Activated naive CD8-positive, alpha-beta T cell treated with anti-CD3 and anti-CD28 coated beads, Interleukin-2, amount 10 ng/mL, durations not matched to agents 7 days and 5 days (primary cell): Measurements from ENCODE around the gene TMEM132E. TPM values are rescaled to one million over a fixed set of nuclear protein-coding genes. Genes with fewer than 3 reads are reported as not detected.

Experiments used
- ATAC-seq: fragments of 150-1000 bp; cut with Tn5 transposase; one replicate; pipeline ENCODE4 v1.10.0; 2021; ENCODE audit warnings: low read depth, moderate library complexity
- POLR2A ChIA-PET: fragments of 350-600 bp; sonication (Branson Sonifier 250); formaldehyde crosslinking; loops from one replicate; lab custom pipeline; 2021; ENCODE audit warnings: antibody characterized with exemption; lab: Charles Lee
- DNase-seq: peaks from one replicate; pipeline ENCODE4 v3.0.0; 2021
- H3K27ac Mint-ChIP-seq: one replicate; pipeline ENCODE4 v1.8.0; 2022; ENCODE audit warnings: mild to moderate bottlenecking, mixed read lengths
- H3K27me3 Mint-ChIP-seq: one replicate; pipeline ENCODE4 v1.8.0; 2022; ENCODE audit warnings: mild to moderate bottlenecking, moderate library complexity, mixed read lengths
- H3K36me3 Mint-ChIP-seq: one replicate; pipeline ENCODE4 v1.8.0; 2021; ENCODE audit warnings: mild to moderate bottlenecking, mixed read lengths
- H3K4me1 Mint-ChIP-seq: one replicate; pipeline ENCODE4 v1.8.0; 2021; ENCODE audit warnings: mixed read lengths
- H3K4me3 Mint-ChIP-seq: one replicate; pipeline ENCODE4 v1.8.0; 2022; ENCODE audit warnings: mild to moderate bottlenecking, moderate library complexity, mixed read lengths
- H3K9me3 Mint-ChIP-seq: one replicate; pipeline ENCODE4 v1.8.0; 2021; ENCODE audit warnings: mixed read lengths
- total RNA-seq, 2 experiments: library from RNA; stranded (reverse); gene quantifications; one replicate each; pipeline ENCODE4 v1.2.3, GENCODE V29; 2021

Gene TMEM132E
- total RNA-seq, 2 experiments from 2014 or later, result 0.06 TPM; not detected in 1

- POLR2A ChIA-PET, result no interaction called here
- DNase-seq (no peak), ATAC-seq (no peak)
- no peak overlapping the region for H3K4me3 Mint-ChIP-seq
- peaks cover 7% of the 10 kb centered on the region for H3K4me1 Mint-ChIP-seq
- H3K36me3 Mint-ChIP-seq, result no peaks in the 10 kb centered on the region
- no peaks in the 10 kb centered on the region for H3K9me3 Mint-ChIP-seq
- H3K27me3 Mint-ChIP-seq, result peaks cover 59% of the 10 kb centered on the region
- no peak overlapping the region for H3K27ac Mint-ChIP-seq
These were observed 1.4 kb upstream of the TMEM132E start for GRCh38 chr17:34578016-34578415.

DNA sequence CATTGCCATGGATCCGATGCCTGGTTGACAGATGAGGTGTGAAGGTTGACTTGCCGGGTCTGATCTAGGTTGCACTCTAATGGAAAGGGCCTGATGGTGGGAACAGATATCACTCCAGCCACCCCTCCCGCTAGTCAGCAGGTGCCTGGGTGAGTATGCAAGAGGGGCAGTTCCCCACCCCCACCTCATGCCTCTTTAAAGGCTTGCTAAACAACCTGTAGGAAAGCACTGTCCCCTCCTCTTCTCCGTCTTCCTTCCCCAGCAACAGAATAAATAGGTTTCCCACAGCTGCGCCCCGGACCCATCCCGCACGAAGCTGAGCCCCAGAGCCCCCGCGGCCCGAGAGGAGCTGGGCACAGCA lies 746 bp upstream of the TMEM132E start:
- H3K4me1 Mint-ChIP-seq, result peaks cover 7% of the 10 kb centered on the region
- DNase-seq, result no peak
- H3K4me3 Mint-ChIP-seq, result peak overlapping the region; percentile 70
- ATAC-seq, result no peak
- POLR2A ChIA-PET, result no interaction called here
- no peaks in the 10 kb centered on the region for H3K36me3 Mint-ChIP-seq
- H3K9me3 Mint-ChIP-seq, result no peaks in the 10 kb centered on the region
- H3K27me3 Mint-ChIP-seq, result peaks cover 65% of the 10 kb centered on the region
- H3K27ac Mint-ChIP-seq, result no peak overlapping the region

- Mint-ChIP-seq H3K4me1 (peaks cover 7% of the 10 kb centered on the region), H3K27me3 (peaks cover 75% of the 10 kb centered on the region), H3K36me3 (no peaks in the 10 kb centered on the region), H3K27ac (no peak overlapping the region), H3K4me3 (peak overlapping the region; percentile 16), H3K9me3 (no peaks in the 10 kb centered on the region)
- POLR2A ChIA-PET, result no interaction called here
- DNase-seq, result peak; percentile 41
- ATAC-seq, result no peak
These were observed 750 bp downstream of the TMEM132E start for GRCh38 chr17:34579979-34580684.

- no peaks in the 10 kb centered on the region for H3K36me3 Mint-ChIP-seq
- no peak for ATAC-seq
- H3K9me3 Mint-ChIP-seq, result no peaks in the 10 kb centered on the region
- peak overlapping the region; percentile 16 for H3K4me3 Mint-ChIP-seq
- POLR2A ChIA-PET, result no interaction called here
- H3K27ac Mint-ChIP-seq, result no peak overlapping the region
- DNase-seq, result peak; percentile 38
- peaks cover 80% of the 10 kb centered on the region for H3K27me3 Mint-ChIP-seq
- peaks cover 7% of the 10 kb centered on the region for H3K4me1 Mint-ChIP-seq
These were observed 1.5 kb downstream of the TMEM132E start for GRCh38 chr17:34580685-34581445.

DNA sequence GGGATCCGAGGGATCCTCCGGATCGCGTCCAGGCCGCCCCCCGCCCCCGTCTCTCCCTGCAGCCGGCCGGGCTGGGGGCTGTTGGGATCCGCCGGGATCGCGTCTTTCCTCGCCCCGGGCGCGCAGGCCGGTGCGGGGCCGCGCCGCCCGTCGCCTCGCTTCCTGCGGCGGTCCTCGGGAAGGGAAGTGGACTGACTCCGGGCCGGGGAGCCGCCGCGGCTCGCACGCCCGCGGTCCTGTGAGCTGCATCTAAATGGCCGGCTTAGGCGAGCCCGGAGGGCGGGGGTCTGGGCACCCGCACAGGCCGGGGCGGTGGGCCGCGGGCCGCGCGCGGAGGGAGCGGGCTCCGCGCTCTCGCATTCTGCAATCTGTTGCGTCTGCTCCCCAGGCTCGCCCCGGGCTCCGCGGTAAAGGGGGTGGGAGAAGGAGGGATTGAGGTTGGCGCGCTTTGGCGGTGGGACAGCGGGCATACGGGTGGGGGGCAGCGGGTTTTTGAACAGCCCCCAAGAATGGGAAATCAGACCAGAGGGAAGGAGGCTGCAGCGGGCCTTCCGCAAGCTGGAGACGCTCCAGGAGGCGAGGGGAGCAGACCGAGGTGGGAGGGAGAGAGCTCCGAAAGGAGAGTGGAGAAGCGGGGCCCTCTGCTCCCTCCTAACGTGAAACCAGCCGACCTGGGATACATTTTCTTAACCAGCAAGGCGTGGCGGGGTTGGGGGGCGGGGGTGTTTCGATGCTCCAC lies 2.2 kb downstream of the TMEM132E start:
- ATAC-seq (no peak), DNase-seq (no peak)
- H3K36me3 Mint-ChIP-seq, result no peaks in the 10 kb centered on the region
- peaks cover 7% of the 10 kb centered on the region for H3K4me1 Mint-ChIP-seq
- H3K27me3 Mint-ChIP-seq, result peaks cover 82% of the 10 kb centered on the region
- no peaks in the 10 kb centered on the region for H3K9me3 Mint-ChIP-seq
- H3K4me3 Mint-ChIP-seq, result no peak overlapping the region
- POLR2A ChIA-PET, result no interaction called here
- no peak overlapping the region for H3K27ac Mint-ChIP-seq

DNA sequence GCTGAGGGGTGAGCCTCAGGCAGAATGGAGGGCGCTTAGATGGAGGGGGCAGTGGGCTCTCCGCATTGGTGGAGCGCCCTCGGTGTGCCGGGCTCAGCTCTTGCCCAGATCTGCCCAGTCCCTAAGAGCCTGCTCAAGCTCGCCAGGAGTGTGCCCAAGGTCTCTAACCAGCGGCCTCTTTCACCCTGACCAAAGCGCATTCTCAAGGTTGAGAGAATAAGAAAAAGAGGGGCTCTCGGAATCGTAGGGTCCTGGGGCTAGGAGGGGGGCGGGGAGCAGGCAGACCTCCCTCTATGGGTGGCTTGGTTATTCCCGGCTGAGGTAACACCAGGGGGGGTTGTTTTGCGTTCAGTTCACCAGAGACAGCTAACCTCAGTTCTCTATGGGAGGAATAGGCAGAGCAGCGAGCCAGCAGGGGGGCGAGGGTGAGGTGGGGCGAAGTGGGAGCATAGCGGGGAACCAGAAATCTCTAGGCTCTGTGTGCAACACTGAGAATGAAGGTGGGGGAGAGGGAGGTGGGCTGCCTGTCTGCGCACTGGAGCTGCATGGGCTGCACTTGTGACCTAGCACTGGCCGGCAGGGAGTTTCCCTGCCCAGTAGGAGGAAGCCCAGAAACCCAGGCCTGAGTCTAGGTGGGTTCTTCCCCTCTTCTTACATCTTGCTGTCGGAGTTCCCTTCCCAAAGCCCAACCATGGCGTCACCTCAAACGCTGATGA lies 3.0 kb downstream of the TMEM132E start:
- Mint-ChIP-seq H3K9me3 (no peaks in the 10 kb centered on the region), H3K27ac (no peak overlapping the region), H3K4me1 (peaks cover 7% of the 10 kb centered on the region), H3K27me3 (peaks cover 79% of the 10 kb centered on the region), H3K36me3 (no peaks in the 10 kb centered on the region), H3K4me3 (no peak overlapping the region)
- ATAC-seq (no peak), DNase-seq (no peak)
- POLR2A ChIA-PET, result no interaction called here

DNA sequence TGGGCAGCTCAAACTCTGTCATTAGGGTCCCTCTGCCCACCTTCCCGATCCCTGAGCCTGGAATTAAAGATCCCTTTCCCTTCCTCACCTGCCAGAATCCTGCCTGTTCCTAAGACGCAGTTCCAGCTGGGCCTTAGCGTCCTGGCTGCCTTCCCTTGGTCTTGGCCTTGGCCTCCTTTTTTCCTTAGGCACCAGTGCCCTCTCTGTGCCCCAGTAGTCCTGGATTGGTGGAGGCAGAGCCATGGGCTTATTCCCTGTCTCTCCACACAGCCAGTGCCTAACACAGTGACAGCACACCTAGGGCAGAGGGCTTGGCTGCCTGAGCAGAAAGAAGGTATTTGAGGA lies 3.5 kb downstream of the TMEM132E start:
- H3K27ac Mint-ChIP-seq, result no peak overlapping the region
- DNase-seq, result no peak
- peaks cover 79% of the 10 kb centered on the region for H3K27me3 Mint-ChIP-seq
- H3K36me3 Mint-ChIP-seq, result no peaks in the 10 kb centered on the region
- POLR2A ChIA-PET, result no interaction called here
- no peaks in the 10 kb centered on the region for H3K9me3 Mint-ChIP-seq
- no peak for ATAC-seq
- H3K4me3 Mint-ChIP-seq, result no peak overlapping the region
- H3K4me1 Mint-ChIP-seq, result peaks cover 7% of the 10 kb centered on the region

GRCh38 chr17:34584805-34585416 lies 5.5 kb downstream of the TMEM132E start:
- POLR2A ChIA-PET, result no interaction called here
- ATAC-seq (peak; percentile 46), DNase-seq (no peak)
- Mint-ChIP-seq H3K4me3 (no peak overlapping the region), H3K9me3 (no peaks in the 10 kb centered on the region), H3K36me3 (no peaks in the 10 kb centered on the region), H3K4me1 (peaks cover 6% of the 10 kb centered on the region), H3K27ac (no peak overlapping the region), H3K27me3 (peaks cover 69% of the 10 kb centered on the region)

DNA sequence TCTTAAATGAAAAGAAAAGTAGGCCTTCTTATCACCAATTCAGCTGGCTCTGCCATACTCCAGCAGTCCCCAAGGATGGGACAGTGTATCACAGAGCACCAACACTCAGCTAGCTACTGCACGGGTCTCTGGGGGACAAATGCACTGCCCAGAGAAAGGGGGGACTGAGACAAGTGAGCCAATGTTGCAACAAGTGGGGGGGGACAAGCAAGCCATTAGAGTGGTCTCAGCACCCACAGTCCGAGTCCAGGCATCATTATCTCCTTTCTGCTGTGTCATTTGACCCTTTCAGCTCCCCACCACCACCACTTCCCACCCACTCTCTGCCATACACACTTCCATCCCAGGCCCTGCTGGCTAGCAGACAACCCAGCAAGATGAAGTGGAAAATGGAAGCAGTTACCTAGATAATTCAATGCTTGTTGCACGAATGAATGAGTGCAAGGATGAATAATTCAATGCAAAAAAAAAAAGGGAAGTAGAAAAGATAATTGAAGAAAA lies 7.0 kb downstream of the TMEM132E start:
- peaks cover 70% of the 10 kb centered on the region for H3K27me3 Mint-ChIP-seq
- H3K4me1 Mint-ChIP-seq, result peaks cover 4% of the 10 kb centered on the region
- H3K9me3 Mint-ChIP-seq, result no peaks in the 10 kb centered on the region
- no peak for DNase-seq
- no peak for ATAC-seq
- H3K27ac Mint-ChIP-seq, result no peak overlapping the region
- H3K4me3 Mint-ChIP-seq, result no peak overlapping the region
- no peaks in the 10 kb centered on the region for H3K36me3 Mint-ChIP-seq
- POLR2A ChIA-PET, result no interaction called here

DNA sequence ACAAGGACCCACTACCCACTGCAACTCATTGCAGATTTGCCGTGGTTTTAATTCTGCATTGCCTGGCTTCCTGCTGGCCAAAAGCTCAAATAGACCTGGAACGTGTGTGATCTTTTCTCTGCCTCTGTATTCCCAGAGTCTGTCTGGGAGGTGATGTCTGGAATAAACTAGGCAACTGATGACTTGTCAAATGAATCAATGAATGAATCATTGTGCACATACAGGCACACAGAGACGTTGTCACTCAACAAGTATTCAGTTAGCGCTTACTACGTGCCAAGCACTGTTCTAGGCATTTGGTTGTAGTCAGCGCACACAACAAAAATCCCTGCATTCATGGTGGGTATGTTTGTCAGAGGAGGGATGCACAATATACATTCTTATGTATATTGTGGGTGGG lies 8.9 kb downstream of the TMEM132E start:
- peaks cover 57% of the 10 kb centered on the region for H3K27me3 Mint-ChIP-seq
- H3K36me3 Mint-ChIP-seq, result no peaks in the 10 kb centered on the region
- no peak overlapping the region for H3K27ac Mint-ChIP-seq
- no peak for ATAC-seq
- no peak for DNase-seq
- H3K9me3 Mint-ChIP-seq, result no peaks in the 10 kb centered on the region
- POLR2A ChIA-PET, result no interaction called here
- peaks cover 4% of the 10 kb centered on the region for H3K4me1 Mint-ChIP-seq
- no peak overlapping the region for H3K4me3 Mint-ChIP-seq

- no peak for ATAC-seq
- Mint-ChIP-seq H3K36me3 (no peaks in the 10 kb centered on the region), H3K4me3 (no peak overlapping the region), H3K27ac (no peak overlapping the region), H3K27me3 (peaks cover 54% of the 10 kb centered on the region), H3K4me1 (peaks cover 4% of the 10 kb centered on the region), H3K9me3 (no peaks in the 10 kb centered on the region)
- POLR2A ChIA-PET, result no interaction called here
- no peak for DNase-seq
These were observed 10.0 kb downstream of the TMEM132E start for GRCh38 chr17:34589120-34589965.

DNA sequence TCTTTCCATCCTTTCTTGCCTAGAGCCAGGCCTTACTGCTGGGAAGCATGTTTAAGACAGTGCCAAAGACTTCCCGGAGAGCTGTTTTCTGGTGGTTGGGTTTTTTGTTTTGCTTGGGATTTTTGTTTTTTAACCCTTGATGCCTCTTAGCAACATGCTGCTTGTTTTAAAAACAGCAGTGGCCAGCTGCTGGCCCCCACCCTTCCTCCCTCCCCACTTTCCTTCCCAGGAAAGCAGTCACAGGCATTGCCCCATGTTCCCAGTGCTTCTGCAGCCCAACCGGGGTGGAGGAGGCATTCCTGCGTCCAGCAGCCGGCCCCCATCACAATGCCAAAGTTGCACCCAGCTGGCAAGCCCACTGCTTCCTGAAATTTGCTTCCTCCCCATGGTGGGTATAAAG lies 12.6 kb downstream of the TMEM132E start:
- no peaks in the 10 kb centered on the region for H3K9me3 Mint-ChIP-seq
- H3K4me3 Mint-ChIP-seq, result no peak overlapping the region
- H3K36me3 Mint-ChIP-seq, result no peaks in the 10 kb centered on the region
- POLR2A ChIA-PET, result no interaction called here
- DNase-seq (no peak), ATAC-seq (no peak)
- peaks cover 4% of the 10 kb centered on the region for H3K4me1 Mint-ChIP-seq
- peaks cover 39% of the 10 kb centered on the region for H3K27me3 Mint-ChIP-seq
- H3K27ac Mint-ChIP-seq, result no peak overlapping the region
